ENCODE results near the gene POU2AF1.

GRCh38 chr11:111351374-111352055 is 27.6 kb downstream of the POU2AF1 start:
- TF ChIP-seq POLR2A (IDR thresholded peaks at IDR 0.05; ENCODE audit: low read length) (no peak), GATA1 (IDR thresholded peaks at IDR 0.05; ENCODE audit: low read depth, low read length) (no peak)
